Neural crest cell (in vitro differentiated cells): Measurements from ENCODE around the gene PRKCA. TPM values are rescaled to one million over a fixed set of nuclear protein-coding genes. Genes with fewer than 3 reads are reported as not detected.

Experiments used
- DNase-seq: peaks from one replicate; pipeline ENCODE4 v3.0.0; 2021; ENCODE audit warnings: low read depth, mixed read lengths, low spot score
- H3K27ac Mint-ChIP-seq: one replicate; pipeline ENCODE4 v1.8.0; 2021; ENCODE audit warnings: mild to moderate bottlenecking, mixed read lengths; ENCODE audit not compliant: unreplicated experiment
- H3K27me3 Mint-ChIP-seq: 2 replicates; pipeline ENCODE4 v1.8.0; 2021; ENCODE audit warnings: low read depth, mild to moderate bottlenecking, mixed read lengths
- H3K36me3 Mint-ChIP-seq: 2 replicates; pipeline ENCODE4 v1.8.0; 2021; ENCODE audit warnings: low read depth, mild to moderate bottlenecking, mixed read lengths
- H3K4me1 Mint-ChIP-seq: 2 replicates; pipeline ENCODE4 v1.8.0; 2021; ENCODE audit warnings: mixed read lengths
- H3K4me3 Mint-ChIP-seq: one replicate; pipeline ENCODE4 v1.8.0; 2021; ENCODE audit warnings: mild to moderate bottlenecking, mixed read lengths
- H3K9me3 Mint-ChIP-seq: 2 replicates; pipeline ENCODE4 v1.8.0; 2021; ENCODE audit warnings: mixed read lengths
- total RNA-seq: library from RNA; stranded (reverse); gene quantifications from 2 replicates; pipeline ENCODE4 v1.2.1, GENCODE V29; 2021
- TF ChIP-seq, protein P1 (sequence below): fragments of 200-600 bp; sonication (generic); conservative IDR thresholded peaks from 2 replicates; pipeline ENCODE4 v1.5.0; 2021; ENCODE audit warnings: antibody characterized with exemption, mild to moderate bottlenecking

Gene PRKCA
- total RNA-seq, 1 donor from 2014 or later, result 22.7 TPM

DNA sequence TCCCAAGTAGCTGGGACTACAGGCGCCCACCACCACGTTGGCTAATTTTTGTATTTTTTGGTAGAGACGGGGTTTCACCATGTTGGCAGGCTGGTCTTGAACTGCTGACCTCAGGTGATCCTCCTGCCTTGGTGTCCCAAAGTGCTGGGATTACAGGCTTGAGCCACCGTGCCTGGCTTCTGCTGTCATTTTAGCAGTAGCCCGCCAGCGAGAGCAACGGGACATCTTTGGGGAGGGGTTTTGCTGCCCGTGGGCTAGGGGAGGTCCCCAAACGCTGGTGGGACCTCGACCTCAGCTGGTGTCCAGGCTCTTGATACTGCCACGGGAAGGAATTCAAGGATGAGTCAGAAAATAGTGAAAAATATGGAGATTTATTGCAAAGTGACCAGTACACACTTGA is 424.4 kb downstream of the PRKCA start:
- TF ChIP-seq, protein P1, sequence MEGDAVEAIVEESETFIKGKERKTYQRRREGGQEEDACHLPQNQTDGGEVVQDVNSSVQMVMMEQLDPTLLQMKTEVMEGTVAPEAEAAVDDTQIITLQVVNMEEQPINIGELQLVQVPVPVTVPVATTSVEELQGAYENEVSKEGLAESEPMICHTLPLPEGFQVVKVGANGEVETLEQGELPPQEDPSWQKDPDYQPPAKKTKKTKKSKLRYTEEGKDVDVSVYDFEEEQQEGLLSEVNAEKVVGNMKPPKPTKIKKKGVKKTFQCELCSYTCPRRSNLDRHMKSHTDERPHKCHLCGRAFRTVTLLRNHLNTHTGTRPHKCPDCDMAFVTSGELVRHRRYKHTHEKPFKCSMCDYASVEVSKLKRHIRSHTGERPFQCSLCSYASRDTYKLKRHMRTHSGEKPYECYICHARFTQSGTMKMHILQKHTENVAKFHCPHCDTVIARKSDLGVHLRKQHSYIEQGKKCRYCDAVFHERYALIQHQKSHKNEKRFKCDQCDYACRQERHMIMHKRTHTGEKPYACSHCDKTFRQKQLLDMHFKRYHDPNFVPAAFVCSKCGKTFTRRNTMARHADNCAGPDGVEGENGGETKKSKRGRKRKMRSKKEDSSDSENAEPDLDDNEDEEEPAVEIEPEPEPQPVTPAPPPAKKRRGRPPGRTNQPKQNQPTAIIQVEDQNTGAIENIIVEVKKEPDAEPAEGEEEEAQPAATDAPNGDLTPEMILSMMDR, result no peak
- Mint-ChIP-seq H3K4me1 (peaks cover 24% of the 10 kb centered on the region), H3K9me3 (no peaks in the 10 kb centered on the region), H3K36me3 (no peaks in the 10 kb centered on the region), H3K4me3 (no peak overlapping the region), H3K27me3 (no peaks in the 10 kb centered on the region), H3K27ac (no peak overlapping the region)
- no peak for DNase-seq

DNA sequence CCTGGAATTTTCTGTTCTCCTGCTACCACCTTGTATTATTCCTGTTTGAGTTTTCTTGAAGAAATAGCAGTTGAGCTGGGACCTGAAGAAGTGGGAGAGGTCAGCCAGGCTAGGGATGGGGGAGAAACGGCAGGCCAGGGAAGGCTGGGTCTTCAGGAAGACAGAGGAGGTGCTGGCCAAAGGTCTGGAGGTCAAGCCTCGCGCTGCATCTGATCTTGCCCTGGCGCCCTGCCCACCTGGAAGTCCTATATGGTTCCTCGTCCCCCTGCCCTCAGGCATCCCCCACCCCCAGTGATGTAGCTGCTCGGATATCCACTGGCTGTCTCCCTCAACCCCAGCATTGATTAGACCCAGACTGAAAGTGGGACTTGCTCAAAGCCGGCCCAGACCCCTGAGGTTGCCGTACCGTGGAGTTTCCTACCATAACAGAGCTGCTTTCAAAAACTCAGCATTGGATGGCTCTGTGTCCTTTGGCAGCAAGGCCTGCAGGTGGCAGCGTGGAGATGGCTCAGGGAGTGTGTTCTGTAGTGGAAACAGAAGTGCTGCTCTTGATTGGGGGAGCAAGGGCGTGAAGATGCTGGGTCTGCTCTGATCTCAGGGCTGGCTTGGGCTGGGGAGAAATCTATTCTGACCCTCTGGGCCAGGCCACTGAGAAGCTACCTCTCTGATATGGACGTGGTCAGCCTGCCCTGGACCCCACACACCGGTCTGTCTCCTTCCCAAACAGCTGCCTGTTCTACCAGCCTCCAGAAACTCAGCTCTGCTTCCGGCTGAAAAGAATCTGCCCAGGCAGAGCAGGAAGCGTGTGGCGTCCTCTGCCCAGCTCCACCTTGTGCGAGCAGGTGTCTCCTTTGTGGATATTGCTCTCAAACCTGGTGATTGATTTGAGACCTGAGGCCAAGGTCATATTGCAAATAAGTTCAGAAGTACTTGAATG is 425.5 kb downstream of the PRKCA start:
- no peaks in the 10 kb centered on the region for H3K9me3 Mint-ChIP-seq
- peak; percentile 63 for DNase-seq
- peak overlapping the region; percentile 50 for H3K27ac Mint-ChIP-seq
- no peak overlapping the region for H3K4me3 Mint-ChIP-seq
- H3K27me3 Mint-ChIP-seq, result no peaks in the 10 kb centered on the region
- TF ChIP-seq, protein P1, result peak; percentile 77
- no peaks in the 10 kb centered on the region for H3K36me3 Mint-ChIP-seq
- peaks cover 24% of the 10 kb centered on the region for H3K4me1 Mint-ChIP-seq

DNA sequence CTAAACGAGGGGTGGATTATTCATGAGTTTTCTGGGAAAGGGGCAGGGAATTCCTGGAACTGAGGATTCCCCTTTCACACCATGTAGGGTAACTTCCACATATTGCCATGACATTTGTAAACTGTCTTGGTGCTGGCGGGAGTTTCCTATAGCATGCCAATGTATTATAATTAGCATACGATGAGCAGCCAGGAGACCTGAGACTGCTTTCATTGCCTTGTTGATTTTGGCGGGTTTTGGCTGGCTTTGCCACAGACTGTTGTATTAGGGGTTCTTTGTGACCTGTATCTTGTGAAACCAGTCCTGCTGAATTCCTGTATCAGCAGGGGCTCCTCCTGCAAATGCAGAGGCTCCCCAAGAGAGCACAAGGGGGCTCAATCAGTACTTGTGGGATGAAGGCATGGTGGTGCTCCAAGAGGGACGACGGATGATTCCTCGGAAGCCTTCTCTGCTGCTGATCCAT is 428.1 kb downstream of the PRKCA start:
- Mint-ChIP-seq H3K9me3 (no peaks in the 10 kb centered on the region), H3K27ac (no peak overlapping the region), H3K27me3 (no peaks in the 10 kb centered on the region), H3K4me3 (no peak overlapping the region), H3K36me3 (peaks cover 2% of the 10 kb centered on the region), H3K4me1 (peaks cover 10% of the 10 kb centered on the region)
- DNase-seq, result no peak
- TF ChIP-seq, protein P1, result no peak

DNA sequence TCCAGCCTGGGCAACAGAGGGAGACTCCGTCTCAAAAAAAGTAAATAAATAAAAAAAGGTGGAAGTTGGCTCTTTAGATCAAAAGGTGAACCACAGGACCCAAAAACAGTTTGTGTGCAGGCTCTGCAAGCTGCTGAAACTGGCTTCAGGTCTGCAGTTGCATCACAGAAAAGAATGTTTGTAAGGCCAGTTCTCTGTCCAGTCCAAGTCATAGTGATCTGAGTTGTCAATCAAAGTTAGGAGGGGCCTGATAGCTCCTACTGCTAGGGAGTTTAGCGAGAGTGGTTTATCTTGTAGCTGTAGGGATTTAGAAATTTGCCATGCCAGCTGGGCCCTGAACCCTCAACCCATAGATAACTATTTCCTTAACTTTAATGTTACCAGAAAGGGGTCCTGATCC is 431.3 kb downstream of the PRKCA start:
- Mint-ChIP-seq H3K4me1 (peaks cover 5% of the 10 kb centered on the region), H3K27me3 (no peaks in the 10 kb centered on the region), H3K9me3 (no peaks in the 10 kb centered on the region), H3K36me3 (peaks cover 2% of the 10 kb centered on the region), H3K4me3 (no peak overlapping the region), H3K27ac (no peak overlapping the region)
- DNase-seq, result no peak
- TF ChIP-seq, protein P1, result no peak

DNA sequence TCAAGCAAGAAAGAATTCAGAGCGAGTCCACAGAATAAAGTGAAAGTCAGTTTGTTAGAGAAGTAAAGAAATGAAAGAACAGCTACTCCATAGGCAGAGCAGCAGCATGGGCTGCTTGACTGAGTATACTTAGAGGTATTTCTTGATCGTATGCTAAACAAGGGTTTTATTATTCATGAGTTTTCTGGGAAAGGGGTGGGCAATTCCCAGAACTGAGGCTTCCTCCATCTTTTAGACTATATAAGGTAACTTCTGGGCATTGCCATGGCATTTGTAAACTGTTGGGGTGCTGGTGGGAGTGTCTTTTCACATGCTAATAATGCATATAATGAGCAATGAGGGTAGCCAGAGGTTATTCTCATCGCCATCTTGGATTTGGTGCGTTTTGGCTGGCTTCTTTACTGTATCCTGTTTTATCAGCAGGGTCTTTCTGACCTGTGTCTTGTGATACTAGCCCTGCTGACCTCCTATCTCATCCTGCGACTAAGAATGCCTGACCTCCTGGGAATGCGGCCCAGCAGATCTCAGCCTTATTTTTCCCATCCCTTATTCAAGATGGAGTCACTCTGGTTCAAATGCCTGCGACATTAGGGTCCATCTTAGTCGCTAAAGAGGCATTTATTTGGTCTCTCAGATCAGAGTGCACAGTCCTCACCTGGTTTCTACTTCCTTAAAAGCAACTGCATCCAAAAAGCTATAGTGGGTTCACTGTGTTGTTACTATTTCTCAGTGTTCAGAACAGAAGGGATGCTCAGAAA is 432.0 kb downstream of the PRKCA start:
- no peak overlapping the region for H3K4me3 Mint-ChIP-seq
- H3K27me3 Mint-ChIP-seq, result no peaks in the 10 kb centered on the region
- H3K36me3 Mint-ChIP-seq, result peaks cover 2% of the 10 kb centered on the region
- TF ChIP-seq, protein P1, result no peak
- H3K9me3 Mint-ChIP-seq, result no peaks in the 10 kb centered on the region
- H3K27ac Mint-ChIP-seq, result no peak overlapping the region
- no peak for DNase-seq
- peaks cover 5% of the 10 kb centered on the region for H3K4me1 Mint-ChIP-seq
